ENCODE results near the gene RCBTB2. TPM values are rescaled to one million over a fixed set of nuclear protein-coding genes. Genes with fewer than 3 reads are reported as not detected.

The RCBTB2 gene
- total RNA-seq, 1 donor from 2014 or later, result 2.0 TPM

- peaks cover 27% of the 10 kb centered on the region for H3K9me3 Mint-ChIP-seq
- intact Hi-C loops (cut with micrococcal nuclease), result loop anchor here (10.0 kb wide), 1 partner anchor 46 kb away; no protein-coding TSS in a partner anchor
- H3K4me3 Mint-ChIP-seq, result peak overlapping the region; percentile 13
- H3K27ac Mint-ChIP-seq, result no peak overlapping the region
- DNase-seq (ENCODE audit: low spot score), result no peak
- H3K27me3 Mint-ChIP-seq (ENCODE audit: insufficient read depth), result no peaks in the 10 kb centered on the region
- H3K36me3 Mint-ChIP-seq (ENCODE audit: low read depth), result peaks cover 25% of the 10 kb centered on the region
- H3K4me1 Mint-ChIP-seq (ENCODE audit: low read depth), result peaks cover 33% of the 10 kb centered on the region
Observed at GRCh38 chr13:48448285-48448958, 84.5 kb downstream of the RCBTB2 start.

- no peak for DNase-seq (ENCODE audit: low spot score)
- H3K27me3 Mint-ChIP-seq (ENCODE audit: insufficient read depth), result no peaks in the 10 kb centered on the region
- intact Hi-C loops (cut with micrococcal nuclease), result loop anchor here (10.0 kb wide), 1 partner anchor 48 kb away; no protein-coding TSS in a partner anchor
Observed at GRCh38 chr13:48446464-48446863, 86.4 kb downstream of the RCBTB2 start.

GRCh38 chr13:48443442-48444208, 89.3 kb downstream of the RCBTB2 start:
- DNase-seq (ENCODE audit: low spot score), result no peak
- Mint-ChIP-seq H3K27me3 (ENCODE audit: insufficient read depth) (no peaks in the 10 kb centered on the region), H3K4me1 (ENCODE audit: low read depth) (peaks cover 18% of the 10 kb centered on the region), H3K27ac (peak overlapping the region; percentile 64), H3K4me3 (peak overlapping the region; percentile 19), H3K36me3 (ENCODE audit: low read depth) (peaks cover 3% of the 10 kb centered on the region), H3K9me3 (no peaks in the 10 kb centered on the region)
- intact Hi-C loops (cut with micrococcal nuclease), result loop anchor here (1.0 to 10.0 kb wide), 3 partner anchors 40 to 119 kb away; no protein-coding TSS in a partner anchor

More at GRCh38 chr13:48446464-48446863, 86.4 kb downstream of the RCBTB2 start:
- H3K27ac Mint-ChIP-seq, result no peak overlapping the region
- H3K4me1 Mint-ChIP-seq (ENCODE audit: low read depth), result peaks cover 33% of the 10 kb centered on the region
- peaks cover 11% of the 10 kb centered on the region for H3K36me3 Mint-ChIP-seq (ENCODE audit: low read depth)
- H3K4me3 Mint-ChIP-seq, result no peak overlapping the region
- H3K9me3 Mint-ChIP-seq, result peaks cover 14% of the 10 kb centered on the region

Other genes with a start within 250 kb of the RCBTB2 start
- gene RB1, start 229.3 kb downstream of the RCBTB2 start, total RNA-seq, result 26.5 and 28.6 TPM in 2 replicates
- 4.9 and 5.4 TPM in 2 replicates for gene LPAR6, start 120.0 kb downstream of the RCBTB2 start, total RNA-seq
- 0.75 and 0.78 TPM in 2 replicates for gene CYSLTR2, start 120.8 kb upstream of the RCBTB2 start, total RNA-seq